Ovary (tissue), 9 donors: ENCODE measurements around the gene GRID2. TPM values are rescaled to one million over a fixed set of nuclear protein-coding genes. Genes with fewer than 3 reads are reported as not detected.

Experiments used
- DNase-seq, 5 donors: peaks; one replicate each; pipeline ENCODE4 v3.0.0-alpha.2; 2019 to 2020
- H3K27ac ChIP-seq, 2 donors: fragments of 200-600 bp; one replicate each; pipeline versions ENCODE4 v1.5.1 to v1.8.0; 2019 to 2022
- H3K27me3 ChIP-seq: fragments of 200-600 bp; one replicate; pipeline ENCODE4 v1.8.0; 2022
- H3K36me3 ChIP-seq: fragments of 200-600 bp; sonication (generic); one replicate; pipeline ENCODE4 v1.5.1; 2019
- H3K4me1 ChIP-seq: one replicate; pipeline ENCODE4 v1.8.1; 2013; ENCODE audit warnings: mild to moderate bottlenecking, moderate library complexity; ENCODE audit not compliant: insufficient read depth
- H3K4me3 ChIP-seq: fragments of 200-600 bp; sonication (generic); one replicate; pipeline ENCODE4 v1.5.1; 2017
- H3K9me3 ChIP-seq, 2 donors: fragments of 200-600 bp in 1 of 2; sonication (generic) in 1 of 2; one replicate each; pipeline versions ENCODE4 v1.5.1 to v1.8.1; 2013 to 2019; ENCODE audit warnings: mild to moderate bottlenecking in 1 of 2, moderate library complexity in 1 of 2
- CTCF ChIP-seq, 3 donors: fragments of 450-650 bp in 2 of 3; fragments of 200-600 bp in 1 of 3; IDR thresholded peaks; one replicate each; pipeline versions ENCODE4 v1.5.1 to v1.8.0; 2016 to 2022; ENCODE audit warnings: antibody characterized with exemption in 3 of 3, mild to moderate bottlenecking in 1 of 3
- EP300 ChIP-seq: sonication (generic); formaldehyde crosslinking; IDR thresholded peaks from one replicate; pipeline ENCODE4 v1.6.1; 2017; ENCODE audit warnings: antibody characterized with exemption
- POLR2A ChIP-seq: fragments of 450-650 bp; IDR thresholded peaks from one replicate; pipeline ENCODE4 v1.6.1; 2017; ENCODE audit warnings: antibody characterized with exemption, mild to moderate bottlenecking, moderate library complexity
- WGBS, 3 donors: extraction: QIAGEN DNeasy Blood & Tissue Kit in 1 of 3; methylation state at CpG; one replicate each; pipeline versions ENCODE4 v1.1.5 to v1.1.7; 2013 to 2017; 5-methylcytosine and 5-hydroxymethylcytosine counted together
- intact Hi-C, 4 donors: fragments of 100-400 bp; cut with DNase I; formaldehyde crosslinking; loops; one replicate each; pipeline versions ENCODE4 v1.11.0 to v1.15.1; 2022 to 2023
- polyA plus RNA-seq, 2 donors: library from polyadenylated mRNA; stranded (reverse); fragments of 200-250 nt in 1 of 2; fragments of 350-450 nt in 1 of 2; fragmentation: Illumina TruSeq in 1 of 2; extraction: RNeasy Lipid Tissue Mini Kit (QIAGEN cat#74804) in 1 of 2; gene quantifications; one replicate each; pipeline ENCODE4 v1.2.3, GENCODE V29; 2013 to 2014
- total RNA-seq, 7 donors: library from RNA; depleted of rRNA in 2 of 7; stranded (reverse); fragments of >200 nt in 2 of 7; fragmentation: NEBNext Ultra II Directional in 3 of 7; extraction: Animal tissue kit (Norgen Biotek cat#: 25700) in 3 of 7; gene quantifications; one replicate each; pipeline versions ENCODE4 v1.1.0 to v1.2.4, GENCODE V29; 2016 to 2023
- donor health status: DM: no; HTN: no; CAD: no; lungs with moderate emphysema.
- donor health status: DM: no; HTN: no; CAD: no.
- donor health status: Bipolar disorder and iron deficiency.
- donor health status: DM: yes; HTN: yes; CAD: no.
- donor health status: DM: no; HTN: no; CAD: no.
- donor health status: DM: yes; HTN: yes; CAD: no.

The GRID2 gene
- total and polyA plus RNA-seq, 9 donors = 0.65 to 6.8 (median 2.6) TPM

GRCh38 chr4:92506933-92507332 lies 203.2 kb downstream of the GRID2 start:
- TF ChIP-seq POLR2A = no peak
- TF ChIP-seq CTCF (IDR thresholded peaks at IDR 0.05) = no peak
- TF ChIP-seq EP300 = no peak
- no peak overlapping the region for H3K27ac ChIP-seq
- intact Hi-C loops = no loop called here

GRCh38 chr4:92514627-92515026 lies 210.9 kb downstream of the GRID2 start:
- H3K9me3 ChIP-seq = no peaks in the 10 kb centered on the region
- no peaks in the 10 kb centered on the region for H3K27me3 ChIP-seq
- no peak overlapping the region for H3K27ac ChIP-seq
- no peak overlapping the region for H3K4me3 ChIP-seq
- intact Hi-C loops = no loop called here
- DNase-seq = no peak
- TF ChIP-seq EP300 = no peak
- TF ChIP-seq CTCF (IDR thresholded peaks at IDR 0.05) = no peak
- no peak for TF ChIP-seq POLR2A
- 88 to 93% (median 93%) methylated on average over 1 of the region's 1 CpG for WGBS, 3 donors
- no peaks in the 10 kb centered on the region for H3K4me1 ChIP-seq
- H3K36me3 ChIP-seq = no peaks in the 10 kb centered on the region

More at GRCh38 chr4:92506933-92507332, 203.2 kb downstream of the GRID2 start:
- Histone ChIP-seq H3K9me3 (no peaks in the 10 kb centered on the region), H3K27me3 (no peaks in the 10 kb centered on the region), H3K4me1 (no peaks in the 10 kb centered on the region), H3K4me3 (no peak overlapping the region), H3K36me3 (no peaks in the 10 kb centered on the region)
- DNase-seq = no peak

- TF ChIP-seq EP300 = no peak
- no peak for TF ChIP-seq POLR2A
- no peak for TF ChIP-seq CTCF (IDR thresholded peaks at IDR 0.05)
- no peak for DNase-seq
- no peaks in the 10 kb centered on the region for H3K36me3 ChIP-seq
- H3K4me3 ChIP-seq = no peak overlapping the region
- H3K4me1 ChIP-seq = no peaks in the 10 kb centered on the region
- intact Hi-C loops = no loop called here
- no peaks in the 10 kb centered on the region for H3K27me3 ChIP-seq
- H3K9me3 ChIP-seq = no peaks in the 10 kb centered on the region
- WGBS, 3 donors = 82 to 87% (median 84%) methylated on average over 6 of the region's 6 CpGs
- no peak overlapping the region for H3K27ac ChIP-seq
Observed at GRCh38 chr4:92516450-92516849, 212.7 kb downstream of the GRID2 start.

GRCh38 chr4:92519727-92520126 lies 216.0 kb downstream of the GRID2 start:
- no peak for DNase-seq
- H3K27me3 ChIP-seq = no peaks in the 10 kb centered on the region
- H3K27ac ChIP-seq = no peak overlapping the region
- intact Hi-C loops = no loop called here
- TF ChIP-seq POLR2A (no peak), EP300 (no peak)
- H3K4me3 ChIP-seq = no peak overlapping the region
- H3K4me1 ChIP-seq = no peaks in the 10 kb centered on the region
- no peaks in the 10 kb centered on the region for H3K36me3 ChIP-seq
- H3K9me3 ChIP-seq = no peaks in the 10 kb centered on the region
- 89 to 94% (median 93%) methylated on average over 3 of the region's 3 CpGs for WGBS, 3 donors

GRCh38 chr4:92520563-92520962 lies 216.8 kb downstream of the GRID2 start:
- DNase-seq = no peak
- WGBS, 3 donors = 86 to 95% (median 91%) methylated on average over 2 of the region's 2 CpGs

More at GRCh38 chr4:92520563-92520962, 216.8 kb downstream of the GRID2 start:
- no peaks in the 10 kb centered on the region for H3K4me1 ChIP-seq
- intact Hi-C loops = no loop called here
- no peaks in the 10 kb centered on the region for H3K27me3 ChIP-seq
- no peak for TF ChIP-seq EP300
- TF ChIP-seq CTCF (IDR thresholded peaks at IDR 0.05) = no peak
- no peak overlapping the region for H3K4me3 ChIP-seq
- H3K36me3 ChIP-seq = no peaks in the 10 kb centered on the region
- H3K9me3 ChIP-seq = no peaks in the 10 kb centered on the region
- H3K27ac ChIP-seq = no peak overlapping the region
